Left lung (tissue), 14 donors: Measurements from ENCODE around the gene PIR. TPM values are rescaled to one million over a fixed set of nuclear protein-coding genes. Genes with fewer than 3 reads are reported as not detected.
A peak's percentile ranks its signal among the peaks of the same experiment; 100 is the strongest.

ENCODE experiments used
- ATAC-seq: fragments of 200-7000 bp; cut with Tn5 transposase; one replicate; pipeline ENCODE4 v1.9.1; 2020; ENCODE audit warnings: moderate library complexity
- DNase-seq, 4 donors: peaks; one replicate each; pipeline ENCODE4 v3.0.0-alpha.2; 2013 to 2020
- H3K27ac ChIP-seq, 2 donors: fragments of 200-600 bp; sonication (generic) in 1 of 2; one replicate each; pipeline versions ENCODE4 v1.5.0 to v1.8.0; 2020 to 2021
- H3K27me3 ChIP-seq, 2 donors: fragments of 200-600 bp; sonication (generic) in 1 of 2; one replicate each; pipeline versions ENCODE4 v1.5.0 to v1.8.0; 2020 to 2021
- H3K36me3 ChIP-seq, 2 donors: fragments of 200-600 bp; sonication (generic) in 1 of 2; one replicate each; pipeline versions ENCODE4 v1.5.0 to v1.8.0; 2020 to 2021
- H3K4me1 ChIP-seq, 2 donors: fragments of 200-600 bp; one replicate each; pipeline ENCODE4 v1.8.0; 2021
- H3K4me3 ChIP-seq, 2 donors: fragments of 200-600 bp; sonication (generic) in 1 of 2; one replicate each; pipeline versions ENCODE4 v1.5.0 to v1.8.0; 2020 to 2021; ENCODE audit warnings: mild to moderate bottlenecking in 1 of 2
- H3K9me3 ChIP-seq, 2 donors: fragments of 200-600 bp; sonication (generic) in 1 of 2; one replicate each; pipeline versions ENCODE4 v1.5.0 to v1.8.0; 2020 to 2021
- CTCF ChIP-seq, 2 donors: fragments of 200-600 bp; sonication (generic) in 1 of 2; IDR thresholded peaks; one replicate each; pipeline versions ENCODE4 v1.5.0 to v1.8.0; 2021; ENCODE audit warnings: antibody characterized with exemption in 2 of 2
- intact Hi-C, 2 donors: fragments of 100-400 bp; cut with DNase I; formaldehyde crosslinking; loops; one replicate each; pipeline versions ENCODE4 v1.11.2 to v1.14.2; 2022
- long read RNA-seq, 12 donors: library from polyadenylated mRNA in 2 of 12; unstranded in 2 of 12; transcript quantifications; one replicate each; pipeline ENCODE4 v2.0.0 and lab custom pipeline, GENCODE V29; 2019 to 2026
- polyA plus RNA-seq, 6 donors: library from polyadenylated mRNA; unstranded; fragments of 120-200 nt; gene quantifications; one replicate each; pipeline ENCODE4 v1.2.1, GENCODE V29; 2013; ENCODE audit not compliant: insufficient read length in 6 of 6
- total RNA-seq, 2 donors: library from RNA; stranded (reverse); fragmentation: NEBNext Ultra II Directional; extraction: Animal tissue kit (Norgen Biotek cat#: 25700); gene quantifications; one replicate each; pipeline ENCODE4 v1.2.1, GENCODE V29; 2021
- donor health status: DM: no; HTN: yes; CAD: no.
- donor health status: DM: no; HTN: no; CAD: no.

The PIR gene
- total RNA-seq (10 to 100 TPM; 16.5 to 32.7 TPM), polyA plus RNA-seq (10 to 100 TPM in 3 of 6 donors, 1 to 10 TPM in 3; 8.0 to 12.0 (median 9.5) TPM)
- long read RNA-seq, donor 1, partial matches to known transcripts = 9 of 13 reads
- long read RNA-seq, donor 1, other reads (novel, unspliced or antisense) = 0 of 13 reads
- long read RNA-seq, donor 2, partial matches to known transcripts = 6 of 10 reads
- long read RNA-seq, donor 2, other reads (novel, unspliced or antisense) = 0 of 10 reads
- long read RNA-seq, donor 3, partial matches to known transcripts = 0 of 4 reads
- long read RNA-seq, donor 3, other reads (novel, unspliced or antisense) = 0 of 4 reads
- long read RNA-seq, donor 4, transcript PIR-201 (10 exons, 1,282 nt) = major isoform, 27 of 34 reads
- long read RNA-seq, donor 4, partial matches to known transcripts = 0 of 34 reads
- long read RNA-seq, donor 4, other reads (novel, unspliced or antisense) = 3 of 34 reads
- long read RNA-seq, donor 5, partial matches to known transcripts = 0 of 3 reads
- long read RNA-seq, donor 5, other reads (novel, unspliced or antisense) = 0 of 3 reads
- long read RNA-seq, donor 6, partial matches to known transcripts = 0 of 2 reads
- long read RNA-seq, donor 6, other reads (novel, unspliced or antisense) = 0 of 2 reads
- long read RNA-seq, donor 7, partial matches to known transcripts = 0 of 2 reads
- long read RNA-seq, donor 7, other reads (novel, unspliced or antisense) = 0 of 2 reads
- long read RNA-seq, donor 8, partial matches to known transcripts = 0 of 1 reads
- long read RNA-seq, donor 8, other reads (novel, unspliced or antisense) = 0 of 1 reads
- long read RNA-seq, donor 9 = 0 reads
- long read RNA-seq, donor 10, transcript PIR-202 (10 exons, 1,539 nt) = minor isoform, 9 of 41 reads
- long read RNA-seq, donor 10, transcript PIR-201 (10 exons, 1,282 nt) = major isoform, 29 of 41 reads
- long read RNA-seq, donor 10, partial matches to known transcripts = 2 of 41 reads
- long read RNA-seq, donor 10, other reads (novel, unspliced or antisense) = 1 of 41 reads
- long read RNA-seq, donor 11, partial matches to known transcripts = 0 of 3 reads
- long read RNA-seq, donor 11, other reads (novel, unspliced or antisense) = 0 of 3 reads
- long read RNA-seq, donor 12, partial matches to known transcripts = 0 of 2 reads
- long read RNA-seq, donor 12, other reads (novel, unspliced or antisense) = 0 of 2 reads

- intact Hi-C loops = no loop called here
- ATAC-seq (peak; percentile 99), DNase-seq (peak; percentile 49 to 96 (median 84))
- H3K27me3 ChIP-seq = peaks cover 0 to 18% of the 10 kb centered on the region in 2 donors
- H3K9me3 ChIP-seq = no peaks in the 10 kb centered on the region
- no peaks in the 10 kb centered on the region for H3K4me1 ChIP-seq
- H3K27ac ChIP-seq = peak within 1 kb of the TSS; percentile 45 to 72
- no peaks in the 10 kb centered on the region for H3K36me3 ChIP-seq
- peak within 1 kb of the TSS; percentile 31 to 51 for H3K4me3 ChIP-seq
- peak in 1 of 2 donors; percentile 17 for TF ChIP-seq CTCF (IDR thresholded peaks at IDR 0.05)
Observed at GRCh38 chrX:15493118-15493962, at the start of gene PIR. Gene PIR, minus strand, starts transcription at chrX:15493333. Its CDS starts 2,076 bp downstream, at chrX:15491257.

DNA sequence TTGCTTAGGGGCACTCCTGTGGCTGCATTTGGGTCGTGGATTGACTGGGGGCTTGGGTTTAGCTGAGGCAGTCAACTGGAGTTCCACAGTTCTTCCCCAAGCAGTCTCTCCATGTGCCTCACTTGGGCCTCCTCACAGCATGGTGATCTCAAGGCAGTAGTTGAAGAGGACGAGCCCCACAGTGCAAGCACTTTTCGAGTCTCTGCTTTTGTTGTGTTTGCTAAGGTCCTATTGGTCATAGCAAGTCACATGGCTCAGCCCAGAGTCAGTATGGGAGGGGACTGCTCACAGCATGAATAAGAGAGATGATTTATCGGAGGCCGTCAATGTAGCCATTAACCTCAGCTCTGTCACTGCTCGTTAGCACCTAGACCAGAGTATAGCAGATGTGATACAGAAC lies 37.2 kb upstream of the PIR start:
- Histone ChIP-seq H3K4me3 (no peak overlapping the region), H3K4me1 (no peaks in the 10 kb centered on the region), H3K9me3 (no peaks in the 10 kb centered on the region), H3K27me3 (peaks cover 0 to 7% of the 10 kb centered on the region in 2 donors), H3K27ac (no peak overlapping the region), H3K36me3 (no peaks in the 10 kb centered on the region)
- no peak for ATAC-seq
- no peak for DNase-seq
- intact Hi-C loops = no loop called here
- TF ChIP-seq CTCF (IDR thresholded peaks at IDR 0.05) = no peak

- DNase-seq = no peak
- intact Hi-C loops = no loop called here
- no peaks in the 10 kb centered on the region for H3K9me3 ChIP-seq
- H3K4me3 ChIP-seq = no peak overlapping the region
- H3K27me3 ChIP-seq = peaks cover 0 to 7% of the 10 kb centered on the region in 2 donors
- no peak overlapping the region for H3K27ac ChIP-seq
- no peak for ATAC-seq
- no peaks in the 10 kb centered on the region for H3K4me1 ChIP-seq
- TF ChIP-seq CTCF (IDR thresholded peaks at IDR 0.05) = no peak
- H3K36me3 ChIP-seq = no peaks in the 10 kb centered on the region
Observed at GRCh38 chrX:15529165-15529564, 36.0 kb upstream of the PIR start.

DNA sequence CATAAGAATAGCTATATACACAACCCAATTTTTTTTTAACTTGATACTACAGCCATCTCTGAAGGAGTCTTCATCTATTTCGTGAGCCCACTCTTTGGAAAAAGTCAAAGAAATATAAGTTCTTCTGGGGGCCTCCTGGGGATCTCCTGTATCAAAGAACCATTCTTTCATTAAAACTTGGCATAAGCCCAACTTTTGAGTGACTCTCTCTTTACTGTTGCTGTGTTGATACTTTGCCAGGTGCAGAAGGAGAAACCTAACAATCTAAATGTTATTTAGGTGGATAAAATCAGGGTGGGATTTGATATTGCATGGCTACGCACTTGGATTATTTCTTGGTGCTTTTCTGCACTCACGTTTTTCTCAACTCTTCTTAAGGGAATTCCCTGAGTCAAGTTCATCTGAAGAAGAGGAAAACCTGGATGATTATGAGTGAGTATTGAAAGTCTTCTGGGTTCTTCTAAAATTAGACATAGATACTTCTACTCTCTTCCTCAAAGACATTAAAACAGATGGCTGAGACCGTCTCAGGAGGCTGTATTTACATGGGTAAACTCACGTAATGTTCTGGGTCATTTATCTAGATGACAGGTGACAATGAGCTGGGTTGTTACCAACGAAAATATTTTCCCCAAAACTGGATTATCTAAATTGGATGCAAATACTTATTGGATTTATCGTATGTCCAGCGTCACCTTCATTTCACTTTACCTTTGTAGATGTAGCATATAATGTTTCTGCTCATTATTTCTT lies 32.7 kb upstream of the PIR start:
- ATAC-seq = no peak

More for the DNA sequence above, 32.7 kb upstream of the PIR start:
- DNase-seq = no peak
- no peak overlapping the region for H3K27ac ChIP-seq
- TF ChIP-seq CTCF (IDR thresholded peaks at IDR 0.05) = no peak
- H3K36me3 ChIP-seq = no peaks in the 10 kb centered on the region
- intact Hi-C loops = no loop called here
- no peaks in the 10 kb centered on the region for H3K9me3 ChIP-seq
- no peaks in the 10 kb centered on the region for H3K4me1 ChIP-seq
- H3K27me3 ChIP-seq = peaks cover 0 to 4% of the 10 kb centered on the region in 2 donors
- H3K4me3 ChIP-seq = no peak overlapping the region
